K562 (cell line): ENCODE measurements around the gene CORT. TPM values are rescaled to one million over a fixed set of nuclear protein-coding genes. Genes with fewer than 3 reads are reported as not detected.

Source experiments
- ADNP ChIP-seq: fragments of 200-800 bp; sonication (Bioruptor generic); IDR thresholded peaks from 2 replicates; pipeline ENCODE4 v1.6.1; 2016; ENCODE audit warnings: missing genetic modification characterization, missing compliant biosample characterization
- ARHGAP35 ChIP-seq: fragments of 450-650 bp; IDR thresholded peaks from 2 replicates; pipeline ENCODE4 v1.6.1; 2018; ENCODE audit not compliant: partially characterized antibody
- ARNT ChIP-seq, 2 experiments: fragments of 450-650 bp; IDR thresholded peaks; 2 replicates each; pipeline ENCODE4 v1.6.1; 2016; ENCODE audit warnings: mild to moderate bottlenecking in 1 of 2
- BMI1 ChIP-seq: fragments of 150-350 bp; IDR thresholded peaks from 2 replicates; pipeline ENCODE4 v1.6.1; 2014; ENCODE audit warnings: low read length
- CEBPB ChIP-seq: fragments of 450-650 bp; IDR thresholded peaks from 2 replicates; pipeline ENCODE4 v1.6.1; 2016; ENCODE audit warnings: missing genetic modification characterization, missing compliant biosample characterization
- CGGBP1 ChIP-seq: fragments of 250-450 bp; sonication (Bioruptor Pico); IDR thresholded peaks from 2 replicates; pipeline ENCODE4 v1.9.0; 2021; ENCODE audit warnings: mild to moderate bottlenecking
- CHD1 ChIP-seq: fragments of 200-600 bp; sonication (generic); IDR thresholded peaks from one replicate; pipeline ENCODE4 v1.6.1; 2012; ENCODE audit warnings: mild to moderate bottlenecking, moderate library complexity, low read length, inconsistent platforms
- E2F3 ChIP-seq: fragments of 250-450 bp; sonication (Bioruptor Pico); IDR thresholded peaks from 2 replicates; pipeline ENCODE4 v1.4.0; 2020; ENCODE audit warnings: mild to moderate bottlenecking
- HCFC1 ChIP-seq: IDR thresholded peaks from 2 replicates; pipeline ENCODE4 v1.6.1; 2012; ENCODE audit warnings: low read depth, low read length, improper control_type of control experiment
- HMG20A ChIP-seq: fragments of 450-650 bp; formaldehyde crosslinking; conservative IDR thresholded peaks from 2 replicates; pipeline ENCODE4 v1.4.0; 2020; ENCODE audit warnings: mild to moderate bottlenecking, mixed read lengths
- HMG20B ChIP-seq: fragments of 250-450 bp; sonication (Bioruptor Pico); IDR thresholded peaks from 2 replicates; pipeline ENCODE4 v1.5.0; 2021; ENCODE audit warnings: mild to moderate bottlenecking
- HNRNPLL ChIP-seq: fragments of 200-400 bp; formaldehyde crosslinking; IDR thresholded peaks from 2 replicates; pipeline ENCODE4 v1.6.1; 2017; ENCODE audit warnings: low read length, low read depth, mild to moderate bottlenecking; ENCODE audit not compliant: poor library complexity, severe bottlenecking
- MYC ChIP-seq, 2 experiments: fragments of 250-450 bp in 1 of 2; sonication (Bioruptor Pico) in 1 of 2; IDR thresholded peaks; 2 replicates each; pipeline versions ENCODE4 v1.5.1 to v1.6.1; 2012 to 2021; ENCODE audit warnings: low read depth in 2 of 2, borderline replicate concordance in 1 of 2, improper control_type of control experiment in 1 of 2, low read length in 1 of 2, mild to moderate bottlenecking in 1 of 2, moderate library complexity in 1 of 2
- PRPF4 ChIP-seq: fragments of 200-400 bp; formaldehyde crosslinking; IDR thresholded peaks from one replicate; pipeline ENCODE4 v1.6.1; 2017; ENCODE audit warnings: low read length, low read depth, mild to moderate bottlenecking; ENCODE audit not compliant: insufficient read depth, poor library complexity, severe bottlenecking
- SAFB2 ChIP-seq: fragments of 200-400 bp; formaldehyde crosslinking; IDR thresholded peaks from 2 replicates; pipeline ENCODE4 v1.6.1; 2018; ENCODE audit warnings: borderline replicate concordance, low read length, low read depth, moderate library complexity; ENCODE audit not compliant: severe bottlenecking
- SIX5 ChIP-seq, 2 experiments: IDR thresholded peaks; 2 replicates each; pipeline ENCODE4 v1.6.1; 2011; ENCODE audit warnings: low read length in 2 of 2, borderline replicate concordance in 1 of 2, low read depth in 1 of 2, mild to moderate bottlenecking in 1 of 2, moderate library complexity in 1 of 2; ENCODE audit not compliant: insufficient read depth in 1 of 2
- SNRNP70 ChIP-seq: fragments of 200-400 bp; formaldehyde crosslinking; optimal IDR thresholded peaks from 2 replicates; pipeline ENCODE3; 2017; ENCODE audit warnings: low read depth, low read length
- TEAD1 ChIP-seq, 2 experiments: fragments of 450-650 bp in 1 of 2; sonication (generic) in 1 of 2; formaldehyde crosslinking; IDR thresholded peaks; 2 replicates each; pipeline versions ENCODE4 v1.4.0 to v1.8.0; 2020 to 2022; ENCODE audit warnings: mild to moderate bottlenecking in 2 of 2, missing genetic modification reagents in 1 of 2
- ZNF133 ChIP-seq: fragments of 250-450 bp; sonication (Bioruptor Pico); IDR thresholded peaks from 2 replicates; pipeline ENCODE4 v1.4.0; 2020; ENCODE audit warnings: mild to moderate bottlenecking
- ZNF197 ChIP-seq: fragments of 200-800 bp; sonication (Bioruptor generic); IDR thresholded peaks from 2 replicates; pipeline ENCODE4 v1.6.1; 2016; ENCODE audit warnings: low read depth, missing genetic modification characterization, missing compliant biosample characterization
- ZNF311 ChIP-seq: fragments of 250-450 bp; sonication (Bioruptor Pico); IDR thresholded peaks from 2 replicates; pipeline ENCODE4 v1.4.0; 2020; ENCODE audit warnings: mild to moderate bottlenecking, moderate library complexity
- ZNF551 ChIP-seq: fragments of 250-450 bp; sonication (Bioruptor Pico); IDR thresholded peaks from 2 replicates; pipeline ENCODE4 v1.5.0; 2021; ENCODE audit warnings: mild to moderate bottlenecking, moderate library complexity
- ZNF780A ChIP-seq: fragments of 250-450 bp; sonication (Bioruptor Pico); IDR thresholded peaks from 2 replicates; pipeline ENCODE4 v1.5.0; 2021; ENCODE audit warnings: mild to moderate bottlenecking
- polyA plus RNA-seq, 8 experiments: library from polyadenylated mRNA; depleted of rRNA in 4 of 8; stranded (reverse) in 5 of 8; unstranded in 3 of 8; fragments of >200 nt; fragmentation: Nextera tagmentation in 2 of 8; fragmentation: Illumina TruSeq in 1 of 8; extraction: Ambion mirVana in 2 of 8; extraction: Trizol in 1 of 8; gene quantifications; 2 replicates each; pipeline versions ENCODE4 v1.2.1 to v1.2.3, GENCODE V29; 2011 to 2014; ENCODE audit warnings: inconsistent platforms in 1 of 8, missing spikeins in 1 of 8
- total RNA-seq, 7 experiments: library from RNA; depleted of rRNA in 6 of 7; stranded (reverse); fragments of >200 nt in 6 of 7; fragmentation: Illumina TruSeq in 2 of 7; extraction: Trizol in 2 of 7; gene quantifications; 2 replicates each; pipeline versions ENCODE4 v1.2.1 to v1.2.3, GENCODE V29; 2011 to 2021; ENCODE audit warnings: low replicate concordance in 1 of 7
- TF ChIP-seq, protein P1 (sequence below): fragments of 250-450 bp; sonication (Bioruptor Pico); IDR thresholded peaks from 2 replicates; pipeline ENCODE4 v1.8.0; 2021; ENCODE audit warnings: moderate library complexity, mild to moderate bottlenecking, inconsistent platforms
- TF ChIP-seq, protein P2 (sequence below): fragments of 250-450 bp; sonication (Bioruptor Pico); IDR thresholded peaks from 2 replicates; pipeline ENCODE4 v1.4.0; 2020
- TF ChIP-seq, protein P3 (sequence below): fragments of 250-450 bp; sonication (Bioruptor Pico); IDR thresholded peaks from 2 replicates; pipeline ENCODE4 v1.5.0; 2021; ENCODE audit warnings: mild to moderate bottlenecking, moderate library complexity

CORT gene
- total and polyA plus RNA-seq, 9 of the 15 experiments (the other 6 are each of a cell fraction or from before 2014, with no cell fraction given) = 0.08 to 0.54 (median 0.13) TPM; not detected in 5

GRCh38 chr1:10459184-10459583 is 9.4 kb downstream of the CORT start (continued):
- TF ChIP-seq MYC (IDR thresholded peaks at IDR 0.05; ENCODE audit: low read depth, low read length) (peak; percentile 44; the same call in 1 of the 2 replicates), MYC (CRISPR knock-in tag; IDR thresholded peaks at IDR 0.05; ENCODE audit: borderline replicate concordance, low read depth) (no peak), CHD1 (no peak), ARNT (IDR thresholded peaks at IDR 0.05) (0 out of 4 replicates have a peak, but pooled peaks have one; percentile 33 to 57), CEBPB (tag) (peak; percentile 98), ADNP (tag) (no peak), HNRNPLL (no peak), SNRNP70 (no peak), ZNF197 (0 out of 2 replicates have a peak, but pooled peaks have one; percentile 32), SAFB2 (no peak), ZNF551 (CRISPR knock-in tag) (no peak), CGGBP1 (CRISPR knock-in tag) (no peak), ZNF311 (CRISPR knock-in tag) (no peak), BMI1 (no peak), ARHGAP35 (no peak), HCFC1 (no peak), PRPF4 (no peak), HMG20B (CRISPR knock-in tag) (no peak), HMG20A (CRISPR knock-in tag) (no peak), ZNF780A (CRISPR knock-in tag) (no peak), TEAD1 (CRISPR knock-in tag; IDR thresholded peaks at IDR 0.05) (no peak), E2F3 (CRISPR knock-in tag) (no peak), ZNF133 (no peak), SIX5 (IDR thresholded peaks at IDR 0.05; ENCODE audit: borderline replicate concordance in 1 of 2, insufficient read depth in 1 of 2, low read depth in 1 of 2, low read length in 2 of 2) (no peak)
- TF ChIP-seq, protein P1, sequence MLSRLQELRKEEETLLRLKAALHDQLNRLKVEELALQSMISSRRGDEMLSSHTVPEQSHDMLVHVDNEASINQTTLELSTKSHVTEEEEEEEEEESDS (CRISPR knock-in tag) = no peak
- TF ChIP-seq, protein P2, sequence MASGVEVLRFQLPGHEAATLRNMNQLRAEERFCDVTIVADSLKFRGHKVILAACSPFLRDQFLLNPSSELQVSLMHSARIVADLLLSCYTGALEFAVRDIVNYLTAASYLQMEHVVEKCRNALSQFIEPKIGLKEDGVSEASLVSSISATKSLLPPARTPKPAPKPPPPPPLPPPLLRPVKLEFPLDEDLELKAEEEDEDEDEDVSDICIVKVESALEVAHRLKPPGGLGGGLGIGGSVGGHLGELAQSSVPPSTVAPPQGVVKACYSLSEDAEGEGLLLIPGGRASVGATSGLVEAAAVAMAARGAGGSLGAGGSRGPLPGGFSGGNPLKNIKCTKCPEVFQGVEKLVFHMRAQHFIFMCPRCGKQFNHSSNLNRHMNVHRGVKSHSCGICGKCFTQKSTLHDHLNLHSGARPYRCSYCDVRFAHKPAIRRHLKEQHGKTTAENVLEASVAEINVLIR (CRISPR knock-in tag) = no peak
- TF ChIP-seq, protein P3, sequence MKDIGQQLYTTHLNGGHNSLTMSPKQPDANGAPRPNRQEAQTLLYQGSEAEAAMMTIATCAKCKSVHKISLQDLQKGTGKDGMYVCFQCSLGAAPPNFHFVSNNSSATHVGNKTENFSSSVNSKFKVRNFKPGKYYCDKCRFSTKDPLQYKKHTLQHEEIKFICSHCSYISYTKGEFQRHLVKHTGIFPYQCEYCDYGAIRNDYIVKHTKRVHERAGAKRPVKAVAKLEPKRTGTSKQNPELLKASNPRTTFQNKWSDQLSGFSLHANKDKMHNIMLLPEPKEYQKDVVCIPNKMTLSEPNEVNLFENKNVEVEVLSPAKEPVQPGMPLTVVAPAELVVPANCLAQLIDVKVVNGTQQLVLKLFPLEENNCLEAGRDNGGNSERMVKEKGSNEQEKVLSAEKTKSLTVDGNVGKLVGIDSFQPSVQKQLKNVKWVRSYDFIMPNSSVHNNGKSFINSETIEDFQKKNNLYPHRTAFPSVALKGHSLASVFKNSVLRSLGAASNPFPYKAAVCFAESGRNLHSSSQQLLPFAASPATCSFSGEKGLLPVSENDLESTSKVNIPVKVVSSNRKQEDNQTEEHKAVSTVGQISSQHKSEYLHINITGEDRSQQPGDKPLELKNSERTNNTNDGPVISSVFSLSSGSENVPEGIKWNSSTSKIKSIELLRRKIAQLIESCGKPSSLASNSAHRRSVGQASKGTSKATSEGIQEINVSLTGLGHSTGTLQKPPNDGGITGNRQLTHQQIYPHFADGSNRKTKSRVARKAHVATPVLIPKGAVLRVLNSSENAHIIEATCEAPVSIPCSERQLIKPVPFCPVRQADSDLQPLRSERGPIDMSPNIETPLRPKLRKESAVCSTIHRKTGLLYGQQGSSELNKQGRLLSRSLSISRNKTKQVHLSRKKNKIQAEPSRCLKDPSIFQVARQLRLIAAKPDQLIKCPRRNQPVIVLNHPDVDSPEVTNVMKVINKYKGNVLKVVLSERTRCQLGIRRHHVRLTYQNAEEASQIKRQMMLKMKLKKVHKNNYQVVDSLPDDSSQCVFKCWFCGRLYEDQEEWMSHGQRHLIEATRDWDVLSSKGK = no peak
